NCI-H146 treated with DMSO at 0.1 percent for 48 hours (cell line): Measurements from ENCODE around the gene WIPF3.

Experiments
- DNase-seq: peaks from one replicate; lab custom pipeline; 2025; ENCODE audit not compliant: unreplicated experiment; lab: John Stamatoyannopoulos, UW

WIPF3 gene

GRCh38 chr7:29898301-29898700, 92.0 kb downstream of the WIPF3 start:
- no peak for DNase-seq

DNA sequence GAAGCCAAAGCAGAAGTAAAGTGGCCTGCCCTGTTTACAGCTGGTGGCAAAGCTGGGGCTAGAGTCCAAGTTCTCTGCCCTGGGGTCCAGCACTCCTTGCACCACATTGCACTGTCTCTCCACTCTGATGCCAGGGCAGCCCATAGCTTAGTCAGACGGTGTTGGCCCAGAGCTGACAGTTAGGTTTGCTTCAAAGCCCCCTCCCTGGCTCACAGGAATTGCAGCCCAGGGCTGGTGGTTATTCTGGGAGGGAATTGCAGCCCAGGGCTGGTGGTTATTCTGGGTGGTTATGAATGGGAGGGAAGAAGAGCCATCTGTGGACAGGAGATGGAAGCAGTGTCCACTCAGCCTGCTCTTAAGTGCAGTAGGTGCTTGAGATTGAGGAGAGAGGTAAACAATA, 94.4 kb downstream of the WIPF3 start:
- no peak for DNase-seq

GRCh38 chr7:29906200-29907022, 100.1 kb downstream of the WIPF3 start:
- no peak for DNase-seq

DNA sequence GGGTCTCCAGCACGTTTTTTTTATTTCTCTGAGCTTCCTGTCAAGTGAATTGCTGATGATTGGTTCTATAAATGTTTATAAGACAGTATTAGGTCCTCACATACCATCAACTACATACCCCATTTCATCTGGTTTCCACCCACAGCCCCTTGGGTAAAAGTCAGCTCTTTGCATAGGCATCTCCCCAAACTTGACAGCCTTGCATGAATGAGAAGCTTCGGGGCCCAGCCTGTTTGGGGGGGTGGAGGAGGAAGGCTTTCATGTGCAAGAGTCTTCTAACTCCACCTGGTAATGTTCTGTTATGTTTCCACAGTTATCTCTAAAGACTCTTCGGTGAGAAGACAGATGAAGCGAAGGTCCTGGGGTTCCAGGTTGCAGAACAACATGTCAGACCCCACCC, 107.9 kb downstream of the WIPF3 start:
- DNase-seq, result no peak

DNA sequence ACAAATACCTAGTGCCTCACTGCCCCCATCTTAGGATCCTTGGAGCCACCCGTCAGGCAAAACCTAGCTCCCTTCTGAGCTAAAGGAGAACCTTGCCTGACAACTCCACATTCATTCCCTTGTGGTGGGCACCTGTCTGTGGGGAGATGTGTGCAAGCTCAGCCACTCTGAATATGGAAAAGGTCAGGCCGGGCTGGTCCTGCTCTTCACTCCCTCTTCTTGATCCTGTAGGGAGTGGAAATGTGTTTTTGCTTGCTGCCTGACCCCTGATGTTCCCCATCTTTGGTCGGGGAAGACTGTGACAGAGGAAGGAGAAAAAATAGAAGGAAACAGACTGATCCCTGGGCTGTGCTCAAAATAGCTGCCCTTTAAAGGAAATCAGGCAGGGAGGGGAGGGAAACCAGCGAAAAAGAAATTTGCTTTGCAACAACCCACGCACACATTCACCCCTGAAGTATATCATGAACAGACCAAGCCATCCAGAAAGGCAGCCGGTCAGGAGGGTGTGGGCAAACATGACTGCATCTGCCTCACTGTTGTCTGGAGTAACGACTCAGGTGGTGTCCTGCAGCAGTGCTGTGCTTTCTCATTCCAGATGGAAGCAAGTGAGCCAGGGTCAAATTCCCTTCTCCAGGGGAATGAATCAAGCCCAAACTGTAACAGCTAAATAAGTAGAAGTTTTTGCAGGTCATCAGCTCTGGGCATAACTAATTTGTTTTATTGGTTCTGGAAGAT, 109.3 kb downstream of the WIPF3 start:
- no peak for DNase-seq

DNA sequence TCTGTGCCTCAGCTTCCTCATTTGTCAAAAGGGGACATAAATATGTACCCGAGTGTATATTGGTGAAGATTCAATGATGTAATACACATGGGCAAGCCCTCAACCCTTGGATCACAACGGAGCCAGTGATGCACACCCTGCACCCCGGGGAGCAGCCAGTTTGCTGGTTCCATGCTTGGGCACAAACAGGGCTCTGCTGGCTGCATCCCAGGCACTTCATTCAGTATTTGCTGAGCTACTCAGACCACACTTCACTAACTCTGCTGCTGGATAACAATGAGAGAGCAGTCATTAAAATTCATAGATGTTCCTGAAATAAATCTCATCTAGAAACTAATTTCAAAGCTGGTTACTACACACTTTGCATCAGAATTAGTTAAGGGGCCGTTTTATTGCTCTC, 111.3 kb downstream of the WIPF3 start:
- DNase-seq, result no peak

DNA sequence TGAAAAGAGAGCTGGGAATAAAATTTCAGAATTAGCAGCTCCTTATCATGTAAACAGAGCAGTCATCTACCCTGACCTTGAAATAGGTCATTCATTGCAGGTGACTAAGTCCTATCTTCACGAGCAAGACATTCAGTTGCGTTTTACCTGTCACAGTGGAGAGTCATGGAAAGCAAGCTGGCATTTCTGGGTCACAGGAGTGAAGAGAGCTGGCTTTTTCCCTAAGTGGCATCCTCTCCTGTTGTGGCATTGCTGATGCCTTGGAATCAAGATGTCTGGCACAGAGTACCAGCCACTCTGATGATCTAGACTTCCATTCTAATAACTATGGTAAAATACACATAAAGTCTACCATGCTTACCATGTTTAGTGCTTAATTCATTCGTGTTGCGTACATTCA, 112.5 kb downstream of the WIPF3 start:
- no peak for DNase-seq

GRCh38 chr7:29919790-29920189, 113.5 kb downstream of the WIPF3 start:
- no peak for DNase-seq

DNA sequence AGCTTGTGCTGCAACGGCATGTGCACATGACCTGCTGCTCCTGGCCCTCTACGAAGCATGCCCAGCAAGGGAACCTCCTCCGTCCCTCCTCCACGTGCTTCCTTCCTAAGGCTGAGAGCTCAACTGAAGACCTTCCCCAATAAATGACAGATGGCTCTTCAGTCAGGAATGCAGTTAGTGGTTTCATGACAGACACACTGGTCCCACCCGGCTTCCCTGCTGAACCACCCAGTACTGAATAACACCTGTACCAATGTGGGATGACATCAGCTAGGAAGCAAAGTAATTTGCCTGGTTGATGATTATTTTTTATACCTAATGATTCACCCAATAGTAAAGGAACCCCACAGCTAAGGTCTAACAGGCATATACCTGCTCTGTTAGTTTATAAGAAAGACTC, 114.2 kb downstream of the WIPF3 start:
- DNase-seq, result no peak

GRCh38 chr7:29921404-29922010, 115.2 kb downstream of the WIPF3 start:
- peak; percentile 32 for DNase-seq

DNA sequence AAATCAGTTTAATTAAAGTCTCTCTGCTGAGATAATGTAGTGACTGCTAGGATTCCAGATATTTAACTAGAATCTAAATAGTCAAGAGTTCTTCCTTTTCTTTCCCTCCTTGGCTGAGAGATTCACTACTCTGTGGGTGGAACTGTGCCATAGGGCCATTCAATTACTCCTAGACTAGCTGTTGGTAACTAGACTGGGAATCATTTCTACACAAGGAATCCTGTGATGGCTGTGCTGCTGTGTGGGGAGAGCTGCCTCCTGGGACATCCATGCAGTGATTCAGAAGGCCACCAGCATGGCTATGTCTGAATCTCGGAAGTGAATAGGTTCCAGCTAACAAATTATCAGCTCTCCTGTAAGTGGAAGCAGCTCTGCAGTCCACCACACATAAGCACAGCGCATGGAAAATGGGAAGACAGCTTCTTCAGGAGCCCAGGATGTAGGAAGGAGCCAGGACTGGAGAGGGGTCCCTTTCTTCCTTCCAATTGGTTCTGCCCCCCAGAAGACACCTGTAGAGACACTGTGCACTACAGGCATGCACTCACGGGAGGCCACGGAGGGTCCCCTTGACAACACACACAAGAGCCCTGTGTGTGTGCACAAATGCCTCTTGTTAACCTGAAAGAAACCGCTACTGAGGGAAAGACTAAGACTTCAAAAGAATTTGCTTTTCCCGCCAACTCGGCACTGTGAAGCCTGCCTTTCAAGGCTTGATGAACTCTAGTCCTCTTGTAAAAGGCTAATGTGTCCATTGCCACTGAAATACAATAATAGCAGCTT, 116.8 kb downstream of the WIPF3 start:
- no peak for DNase-seq

GRCh38 chr7:29924006-29924405, 117.7 kb downstream of the WIPF3 start:
- no peak for DNase-seq

GRCh38 chr7:29924684-29925083, 118.4 kb downstream of the WIPF3 start:
- no peak for DNase-seq

GRCh38 chr7:29926216-29926615, 119.9 kb downstream of the WIPF3 start:
- no peak for DNase-seq

DNA sequence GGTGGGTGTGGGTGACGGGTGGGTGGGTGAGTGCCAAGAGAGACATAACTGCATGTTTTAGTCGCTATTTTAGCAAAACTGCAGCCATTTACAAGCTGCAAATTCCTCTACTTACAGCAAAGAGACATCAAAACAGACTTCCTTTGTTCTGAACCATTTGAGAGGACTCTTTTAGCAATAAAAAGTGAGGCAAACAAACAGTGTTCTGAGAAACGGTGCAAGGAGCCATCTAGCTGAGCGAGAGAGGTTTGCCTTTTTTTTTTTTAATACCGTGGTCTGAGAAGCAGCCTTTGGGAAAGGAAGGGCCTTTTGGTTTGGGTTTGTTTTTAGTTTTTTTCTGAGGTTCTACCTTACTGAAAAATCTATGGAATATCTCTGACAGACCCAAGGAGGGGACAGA, 120.4 kb downstream of the WIPF3 start:
- no peak for DNase-seq

DNA sequence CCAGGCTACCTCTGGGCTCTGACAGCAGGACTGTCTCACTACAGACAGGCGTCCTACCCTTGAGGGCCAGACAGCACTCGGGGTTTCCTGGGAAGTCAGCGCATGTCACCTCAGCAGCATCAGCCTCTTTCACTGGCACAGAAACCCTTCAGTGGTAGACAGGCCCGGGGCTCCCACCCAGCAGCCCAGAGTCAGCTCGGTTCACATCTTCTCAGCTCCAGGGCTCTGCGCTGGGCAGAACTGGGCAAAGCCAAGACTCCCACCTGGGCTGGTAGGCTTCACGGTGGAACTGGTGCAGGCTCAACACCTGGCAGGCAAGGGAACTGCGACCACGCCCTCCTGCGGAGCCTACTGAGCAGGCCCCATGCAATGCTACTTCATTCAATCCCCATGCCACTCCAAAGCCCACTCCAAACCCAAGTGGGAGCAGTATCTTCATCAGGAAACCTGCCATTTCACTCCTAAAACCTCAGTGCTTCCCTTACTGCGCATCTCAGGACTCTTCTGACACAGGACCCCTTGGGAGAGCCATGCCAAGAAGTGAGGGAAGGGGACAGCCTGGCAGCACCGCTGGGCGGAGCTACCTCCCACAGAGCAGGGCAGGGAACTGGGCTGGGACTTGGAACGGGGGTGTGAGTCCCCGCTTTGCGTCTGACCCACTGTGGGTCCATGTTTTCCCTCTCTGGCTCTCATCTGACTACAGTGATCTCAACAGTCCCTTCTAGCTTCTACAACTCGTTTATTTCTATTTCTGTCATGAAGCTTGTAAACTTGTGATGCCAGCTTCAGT, 122.9 kb downstream of the WIPF3 start:
- no peak for DNase-seq

DNA sequence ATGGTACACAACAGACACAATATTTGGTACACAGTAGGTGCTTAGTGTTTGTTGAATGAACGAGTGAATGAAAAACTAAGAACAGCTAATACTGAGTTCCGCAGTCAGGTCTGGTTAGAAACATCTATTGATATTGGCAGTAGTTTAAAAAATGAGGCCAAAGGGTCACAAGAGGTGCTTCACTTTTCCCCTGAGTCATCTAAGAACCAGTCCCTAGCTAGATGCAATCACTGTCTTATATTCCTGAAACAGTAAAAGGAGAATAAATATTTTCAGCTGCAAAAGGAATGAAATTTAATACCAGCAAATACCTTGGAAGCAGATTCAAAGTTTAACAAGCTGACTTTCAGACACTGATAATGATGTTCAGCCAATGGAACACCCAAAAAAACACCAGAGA, 128.8 kb downstream of the WIPF3 start:
- no peak for DNase-seq

- DNase-seq, result no peak
These were observed 130.8 kb downstream of the WIPF3 start for GRCh38 chr7:29937132-29937531.

DNA sequence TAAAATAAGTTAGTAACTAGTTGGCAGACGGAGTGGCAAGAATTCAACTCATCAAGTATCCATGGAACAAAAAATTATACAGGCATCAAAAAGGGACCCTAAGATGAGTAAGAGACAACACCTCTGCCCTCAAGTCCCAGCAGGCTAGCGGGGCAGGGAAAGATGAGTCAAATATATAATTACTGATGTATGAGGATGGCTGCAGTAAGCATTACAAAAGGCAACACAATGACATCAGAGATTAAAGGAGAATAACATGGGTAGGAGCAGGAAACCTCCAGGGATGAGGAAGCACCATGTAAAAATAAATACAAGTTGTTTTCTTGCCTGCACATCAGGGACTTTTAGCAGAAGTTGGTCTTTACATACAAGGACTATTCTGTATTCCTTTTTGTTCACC, 133.9 kb downstream of the WIPF3 start:
- DNase-seq, result no peak

- DNase-seq, result no peak
These were observed 139.0 kb downstream of the WIPF3 start for GRCh38 chr7:29945259-29945809.
